Tibial artery (tissue), 4 donors: ENCODE measurements around the gene PRKD3.
A peak's percentile ranks its signal among the peaks of the same experiment; 100 is the strongest.

Experiments
- DNase-seq, 2 donors: peaks; one replicate each; pipeline ENCODE4 v3.0.0-alpha.2; 2019
- H3K27ac ChIP-seq, 2 donors: fragments of 200-600 bp; sonication (generic) in 1 of 2; 1 replicate in 1 of 2; 2 replicates in 1 of 2; pipeline ENCODE4 v1.5.1; 2018 to 2019; ENCODE audit warnings: mild to moderate bottlenecking in 1 of 2
- H3K27me3 ChIP-seq, 2 donors: fragments of 200-600 bp; sonication (generic) in 1 of 2; one replicate each; pipeline versions ENCODE4 v1.5.1 to v1.6.0; 2016 to 2019
- H3K36me3 ChIP-seq, 3 donors: fragments of 200-600 bp; sonication (generic) in 2 of 3; one replicate each; pipeline ENCODE4 v1.5.1; 2016 to 2019; ENCODE audit warnings: mild to moderate bottlenecking in 2 of 3
- H3K4me1 ChIP-seq, 4 donors: fragments of 200-600 bp; sonication (generic) in 2 of 4; 1 replicate in 3 of 4; 2 replicates in 1 of 4; pipeline ENCODE4 v1.5.1; 2016 to 2019
- H3K4me3 ChIP-seq, 2 donors: fragments of 200-600 bp; sonication (generic) in 1 of 2; 1 replicate in 1 of 2; 2 replicates in 1 of 2; pipeline ENCODE4 v1.5.1; 2018 to 2019; ENCODE audit warnings: mild to moderate bottlenecking in 2 of 2
- H3K9me3 ChIP-seq, 3 donors: fragments of 200-600 bp; sonication (generic) in 1 of 3; one replicate each; pipeline ENCODE4 v1.5.1; 2016 to 2019
- CTCF ChIP-seq, 2 experiments: fragments of 200-600 bp in 1 of 2; fragments of 450-650 bp in 1 of 2; IDR thresholded peaks; one replicate each; pipeline ENCODE4 v1.5.1; 2017 to 2019; ENCODE audit warnings: antibody characterized with exemption in 2 of 2, mild to moderate bottlenecking in 1 of 2, moderate library complexity in 1 of 2
- intact Hi-C: fragments of 100-400 bp; cut with DNase I; formaldehyde crosslinking; loops from one replicate; pipeline ENCODE4 v1.15.0; 2023; ENCODE audit warnings: low total_unique reads

The PRKD3 gene

GRCh38 chr2:37343537-37344434 is 19.2 kb upstream of the PRKD3 start:
- no peak for DNase-seq
- H3K27me3 ChIP-seq, result no peaks in the 10 kb centered on the region
- intact Hi-C loops, result no loop called here
- peak in 1 of 2 experiments; percentile 11 for TF ChIP-seq CTCF (IDR thresholded peaks at IDR 0.05)
- peak overlapping the region; percentile 48 to 60 for H3K27ac ChIP-seq
- peak overlapping the region; percentile 65 to 67 for H3K4me3 ChIP-seq
- peaks cover 0 to 21% (median 9%) of the 10 kb centered on the region in 4 donors for H3K4me1 ChIP-seq
- H3K9me3 ChIP-seq, result no peaks in the 10 kb centered on the region
- H3K36me3 ChIP-seq, result no peaks in the 10 kb centered on the region

- TF ChIP-seq CTCF (IDR thresholded peaks at IDR 0.05), result no peak
- no peak overlapping the region for H3K4me3 ChIP-seq
- intact Hi-C loops, result no loop called here
- peaks cover 0 to 21% (median 9%) of the 10 kb centered on the region in 4 donors for H3K4me1 ChIP-seq
- H3K27me3 ChIP-seq, result no peaks in the 10 kb centered on the region
- no peaks in the 10 kb centered on the region for H3K36me3 ChIP-seq
- DNase-seq, result no peak
- H3K9me3 ChIP-seq, result no peaks in the 10 kb centered on the region
- H3K27ac ChIP-seq, result no peak overlapping the region
Measured at GRCh38 chr2:37342591-37343220, 18.1 kb upstream of the PRKD3 start.

- no peak for DNase-seq
- Histone ChIP-seq H3K4me3 (no peak overlapping the region), H3K27me3 (no peaks in the 10 kb centered on the region), H3K9me3 (no peaks in the 10 kb centered on the region), H3K36me3 (no peaks in the 10 kb centered on the region), H3K4me1 (peaks cover 0 to 21% (median 9%) of the 10 kb centered on the region in 4 donors), H3K27ac (no peak overlapping the region)
- no peak for TF ChIP-seq CTCF (IDR thresholded peaks at IDR 0.05)
- intact Hi-C loops, result no loop called here
Measured at GRCh38 chr2:37340637-37341036, 16.0 kb upstream of the PRKD3 start.

GRCh38 chr2:37338933-37339332 is 14.3 kb upstream of the PRKD3 start:
- DNase-seq, result no peak
- Histone ChIP-seq H3K4me3 (no peak overlapping the region), H3K36me3 (no peaks in the 10 kb centered on the region), H3K9me3 (no peaks in the 10 kb centered on the region), H3K27me3 (no peaks in the 10 kb centered on the region), H3K4me1 (peaks cover 0 to 6% (median 1%) of the 10 kb centered on the region in 4 donors), H3K27ac (no peak overlapping the region)
- intact Hi-C loops, result no loop called here
- no peak for TF ChIP-seq CTCF (IDR thresholded peaks at IDR 0.05)

GRCh38 chr2:37337620-37338280 is 13.1 kb upstream of the PRKD3 start:
- intact Hi-C loops, result no loop called here
- Histone ChIP-seq H3K4me3 (no peak overlapping the region), H3K9me3 (no peaks in the 10 kb centered on the region), H3K36me3 (no peaks in the 10 kb centered on the region), H3K27me3 (no peaks in the 10 kb centered on the region), H3K27ac (no peak overlapping the region), H3K4me1 (no peaks in the 10 kb centered on the region)
- no peak for DNase-seq
- TF ChIP-seq CTCF (IDR thresholded peaks at IDR 0.05), result no peak
